ES-I3 (cell line): ENCODE results near the gene METTL25.

Experiments used
- H3K36me3 ChIP-seq: 2 replicates; pipeline ENCODE4 v1.6.1; 2013; ENCODE audit warnings: mild to moderate bottlenecking, low read length, control low read depth, moderate library complexity; ENCODE audit not compliant: insufficient read depth
- H3K4me1 ChIP-seq: 2 replicates; pipeline ENCODE4 v1.6.1; 2013; ENCODE audit warnings: mild to moderate bottlenecking, control low read depth, low read length; ENCODE audit not compliant: insufficient read depth
- H3K9ac ChIP-seq: 2 replicates; pipeline ENCODE4 v1.6.1; 2013; ENCODE audit warnings: low read depth, mild to moderate bottlenecking, low read length, moderate library complexity
- H3K9me3 ChIP-seq: 2 replicates; pipeline ENCODE4 v1.6.1; 2013; ENCODE audit warnings: mild to moderate bottlenecking, low read length, moderate library complexity; ENCODE audit not compliant: control insufficient read depth, insufficient read depth

Gene METTL25

GRCh38 chr12:82468563-82468962 lies 110.2 kb downstream of the METTL25 start:
- Histone ChIP-seq H3K36me3 (no peaks in the 10 kb centered on the region), H3K9ac (no peak overlapping the region), H3K4me1 (no peaks in the 10 kb centered on the region), H3K9me3 (no peaks in the 10 kb centered on the region)

- H3K9me3 ChIP-seq, result no peaks in the 10 kb centered on the region
- H3K36me3 ChIP-seq, result no peaks in the 10 kb centered on the region
- no peaks in the 10 kb centered on the region for H3K4me1 ChIP-seq
- H3K9ac ChIP-seq, result no peak overlapping the region
Measured at GRCh38 chr12:82470906-82471512, 112.7 kb downstream of the METTL25 start.

GRCh38 chr12:82473111-82473754 lies 114.9 kb downstream of the METTL25 start:
- H3K4me1 ChIP-seq, result no peaks in the 10 kb centered on the region
- H3K36me3 ChIP-seq, result no peaks in the 10 kb centered on the region

GRCh38 chr12:82474181-82474797 lies 116.0 kb downstream of the METTL25 start:
- H3K36me3 ChIP-seq, result no peaks in the 10 kb centered on the region
- H3K4me1 ChIP-seq, result no peaks in the 10 kb centered on the region; the same call in 1 of the 2 replicates
- no peak overlapping the region for H3K9ac ChIP-seq
- H3K9me3 ChIP-seq, result no peaks in the 10 kb centered on the region

More at GRCh38 chr12:82473111-82473754, 114.9 kb downstream of the METTL25 start:
- Histone ChIP-seq H3K9me3 (no peaks in the 10 kb centered on the region), H3K9ac (no peak overlapping the region)

- no peaks in the 10 kb centered on the region for H3K9me3 ChIP-seq
- no peaks in the 10 kb centered on the region for H3K36me3 ChIP-seq
- no peak overlapping the region for H3K9ac ChIP-seq
- H3K4me1 ChIP-seq, result no peaks in the 10 kb centered on the region; the same call in 1 of the 2 replicates
Measured at GRCh38 chr12:82474798-82475184, 116.5 kb downstream of the METTL25 start.

GRCh38 chr12:82475211-82475610 lies 116.9 kb downstream of the METTL25 start:
- Histone ChIP-seq H3K4me1 (no peaks in the 10 kb centered on the region; the same call in 1 of the 2 replicates), H3K36me3 (no peaks in the 10 kb centered on the region), H3K9me3 (no peaks in the 10 kb centered on the region), H3K9ac (no peak overlapping the region)

GRCh38 chr12:82476511-82476910 lies 118.2 kb downstream of the METTL25 start:
- Histone ChIP-seq H3K4me1 (no peaks in the 10 kb centered on the region; the same call in 1 of the 2 replicates), H3K9ac (no peak overlapping the region), H3K36me3 (no peaks in the 10 kb centered on the region), H3K9me3 (no peaks in the 10 kb centered on the region)

GRCh38 chr12:82479511-82479910 lies 121.2 kb downstream of the METTL25 start:
- no peaks in the 10 kb centered on the region for H3K9me3 ChIP-seq
- no peaks in the 10 kb centered on the region for H3K36me3 ChIP-seq
- no peak overlapping the region for H3K9ac ChIP-seq
- no peaks in the 10 kb centered on the region; the same call in 1 of the 2 replicates for H3K4me1 ChIP-seq

GRCh38 chr12:82480606-82481005 lies 122.3 kb downstream of the METTL25 start:
- Histone ChIP-seq H3K9ac (no peak overlapping the region), H3K4me1 (no peaks in the 10 kb centered on the region; the same call in 1 of the 2 replicates), H3K36me3 (no peaks in the 10 kb centered on the region), H3K9me3 (no peaks in the 10 kb centered on the region)

- Histone ChIP-seq H3K9me3 (no peaks in the 10 kb centered on the region), H3K4me1 (no peaks in the 10 kb centered on the region; the same call in 1 of the 2 replicates), H3K36me3 (no peaks in the 10 kb centered on the region), H3K9ac (no peak overlapping the region)
Measured at GRCh38 chr12:82481954-82482353, 123.6 kb downstream of the METTL25 start.

GRCh38 chr12:82486524-82487235 lies 128.4 kb downstream of the METTL25 start:
- Histone ChIP-seq H3K9me3 (no peaks in the 10 kb centered on the region), H3K9ac (no peak overlapping the region), H3K36me3 (no peaks in the 10 kb centered on the region), H3K4me1 (peaks cover 6% of the 10 kb centered on the region; the same call in 1 of the 2 replicates)

GRCh38 chr12:82504409-82504808 lies 146.1 kb downstream of the METTL25 start:
- no peaks in the 10 kb centered on the region for H3K4me1 ChIP-seq
- H3K36me3 ChIP-seq, result no peaks in the 10 kb centered on the region
- H3K9me3 ChIP-seq, result no peaks in the 10 kb centered on the region
- H3K9ac ChIP-seq, result no peak overlapping the region

GRCh38 chr12:82505150-82505549 lies 146.8 kb downstream of the METTL25 start:
- Histone ChIP-seq H3K4me1 (no peaks in the 10 kb centered on the region), H3K9me3 (no peaks in the 10 kb centered on the region), H3K9ac (no peak overlapping the region), H3K36me3 (no peaks in the 10 kb centered on the region)

- H3K4me1 ChIP-seq, result no peaks in the 10 kb centered on the region
- no peaks in the 10 kb centered on the region for H3K36me3 ChIP-seq
- H3K9me3 ChIP-seq, result no peaks in the 10 kb centered on the region
- H3K9ac ChIP-seq, result no peak overlapping the region
Measured at GRCh38 chr12:82507686-82508085, 149.4 kb downstream of the METTL25 start.
